KOPT-K1 (cell line): ENCODE data around the gene ZFYVE21.
"Not testable (repeated sequence)": the region's sequence is repeated elsewhere in the genome, so short reads cannot be mapped to it uniquely, and the experiment has no call there.

Experiments
- H3K27ac ChIP-seq: fragments of 200-600 bp; sonication (generic); 2 replicates; pipeline ENCODE4 v1.5.1; 2016; ENCODE audit warnings: antibody characterized with exemption, mild to moderate bottlenecking, low read depth, low read length; ENCODE audit not compliant: poor library complexity, severe bottlenecking
- H3K36me3 ChIP-seq: fragments of 200-600 bp; sonication (generic); 2 replicates; pipeline ENCODE4 v1.5.1; 2017; ENCODE audit warnings: antibody characterized with exemption, mild to moderate bottlenecking, low read length, moderate library complexity; ENCODE audit not compliant: insufficient read depth
- H3K9me3 ChIP-seq: fragments of 200-600 bp; sonication (generic); 2 replicates; pipeline ENCODE4 v1.5.1; 2017; ENCODE audit warnings: antibody characterized with exemption, low read length, mild to moderate bottlenecking; ENCODE audit not compliant: insufficient read depth, poor library complexity, severe bottlenecking

Gene ZFYVE21

DNA sequence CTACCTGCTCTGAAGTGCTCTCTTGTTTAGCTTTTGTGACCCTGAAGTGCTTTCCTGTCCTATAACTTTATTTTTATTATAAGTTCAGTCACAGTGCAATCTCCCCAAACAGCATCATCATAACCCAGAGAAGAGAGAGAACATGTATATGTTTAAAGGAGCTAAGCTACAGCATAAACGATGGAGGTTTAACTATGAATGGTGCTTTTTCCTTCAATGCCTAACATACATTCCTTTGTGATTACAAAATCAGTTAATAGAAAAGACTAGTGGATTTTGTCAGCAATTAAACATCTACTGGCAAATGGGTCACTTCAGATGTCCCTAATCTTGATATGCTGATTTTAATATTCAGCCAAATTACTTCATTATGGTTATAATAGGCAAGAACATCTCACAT is 46.4 kb downstream of the ZFYVE21 start:
- Histone ChIP-seq H3K9me3 (no peaks in the 10 kb centered on the region), H3K36me3 (no peaks in the 10 kb centered on the region), H3K27ac (no peak overlapping the region)

DNA sequence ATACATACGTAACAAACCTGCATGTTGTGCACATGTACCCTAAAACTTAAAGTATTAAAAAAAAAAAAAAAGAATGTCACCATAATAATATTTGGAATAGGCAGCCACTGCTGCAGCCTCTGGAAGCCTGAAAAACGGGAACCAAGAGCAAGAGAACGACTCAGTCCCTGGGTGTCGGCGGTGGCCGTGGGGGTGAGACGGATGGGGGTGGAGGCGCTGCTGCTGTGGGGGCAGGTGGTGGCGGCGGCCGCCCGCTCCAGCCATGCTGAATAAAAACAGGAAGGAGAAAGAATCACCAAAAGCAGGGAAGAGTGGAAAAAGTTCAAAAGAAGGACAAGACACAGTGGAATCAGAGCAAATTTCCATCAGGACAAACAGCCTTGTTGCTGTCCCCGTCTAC is 46.9 kb downstream of the ZFYVE21 start:
- Histone ChIP-seq H3K9me3 (no peaks in the 10 kb centered on the region), H3K36me3 (no peaks in the 10 kb centered on the region), H3K27ac (no peak overlapping the region)

DNA sequence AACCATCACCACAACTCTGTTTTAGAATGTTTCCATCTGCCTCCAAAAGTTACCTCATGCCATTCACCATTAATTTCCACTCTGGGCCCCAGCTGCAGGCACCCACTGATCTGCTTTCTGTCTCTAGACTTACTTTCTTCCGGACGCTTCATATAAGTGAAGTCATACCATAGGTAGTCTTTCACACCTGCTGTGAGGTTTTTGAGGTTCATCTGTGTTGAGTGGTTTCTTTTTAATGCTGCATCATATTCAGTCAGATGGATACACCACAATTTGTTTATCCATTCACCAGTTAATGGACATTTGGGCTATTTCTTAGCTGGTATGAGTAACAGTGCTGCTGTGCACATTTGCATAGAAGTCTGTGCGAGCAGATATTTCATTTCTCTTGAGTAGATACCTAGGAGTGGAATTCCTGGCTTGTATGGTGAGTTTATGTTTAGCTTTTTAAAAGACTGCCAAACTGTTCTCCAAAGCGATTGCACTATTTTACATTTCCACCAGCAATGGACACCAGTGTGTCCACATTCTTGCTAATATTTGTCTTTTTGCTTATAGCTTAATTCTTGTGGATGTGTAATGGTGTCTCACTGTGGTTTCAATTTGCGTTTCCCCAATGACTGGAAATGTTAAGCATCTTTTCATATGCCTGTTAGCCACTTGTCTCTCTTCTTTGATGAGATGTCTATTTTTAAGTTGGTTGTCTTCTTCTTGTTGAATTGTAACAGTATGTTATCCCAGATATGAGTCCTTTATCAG is 48.3 kb downstream of the ZFYVE21 start:
- Histone ChIP-seq H3K9me3 (no peaks in the 10 kb centered on the region), H3K36me3 (no peaks in the 10 kb centered on the region), H3K27ac (no peak overlapping the region)

DNA sequence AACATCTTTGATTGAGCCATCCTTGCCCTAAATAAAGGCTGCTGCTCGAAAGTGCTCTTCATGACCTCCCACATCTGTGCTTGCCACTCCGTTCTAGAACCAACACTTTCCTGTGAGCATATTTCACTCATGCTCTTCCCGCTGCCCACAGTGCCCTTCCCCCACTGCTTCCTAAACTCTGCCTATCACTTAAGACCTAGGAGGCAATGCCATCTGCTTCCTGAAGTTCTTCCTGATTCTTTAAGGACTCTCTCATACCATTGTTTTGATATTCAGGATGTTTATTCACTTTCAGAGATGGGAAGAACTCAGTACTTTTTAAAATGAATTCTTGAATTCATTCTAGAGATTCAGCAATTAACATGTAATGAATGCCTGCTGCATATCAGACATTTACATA is 49.9 kb downstream of the ZFYVE21 start:
- Histone ChIP-seq H3K9me3 (no peaks in the 10 kb centered on the region), H3K36me3 (no peaks in the 10 kb centered on the region), H3K27ac (no peak overlapping the region)

- H3K9me3 ChIP-seq = peaks cover 6% of the 10 kb centered on the region
- H3K27ac ChIP-seq = no peak overlapping the region
- no peaks in the 10 kb centered on the region for H3K36me3 ChIP-seq
Measured at GRCh38 chr14:103767336-103767894, 51.8 kb downstream of the ZFYVE21 start.

DNA sequence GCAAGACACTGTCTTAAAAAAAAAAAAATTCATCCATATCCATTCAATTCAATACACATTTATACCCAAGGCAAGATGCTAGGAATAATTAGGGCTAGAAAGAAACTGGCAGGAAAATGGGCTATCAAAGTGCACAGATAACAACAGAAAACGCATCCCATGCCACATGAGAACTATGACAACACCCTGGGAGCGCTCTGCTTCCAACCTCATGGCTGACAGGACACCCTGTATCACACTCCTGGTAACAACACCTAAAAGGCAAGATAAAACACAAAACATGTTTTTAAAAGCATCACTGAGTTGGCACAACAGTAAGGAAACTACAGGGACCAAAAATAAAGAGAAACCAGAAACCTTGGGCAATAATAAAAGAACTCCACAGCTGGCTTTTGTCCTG is 54.9 kb downstream of the ZFYVE21 start:
- Histone ChIP-seq H3K36me3 (no peaks in the 10 kb centered on the region), H3K27ac (no peak overlapping the region), H3K9me3 (peaks cover 8% of the 10 kb centered on the region)

- Histone ChIP-seq H3K9me3 (peaks cover 8% of the 10 kb centered on the region), H3K36me3 (no peaks in the 10 kb centered on the region)
Measured at GRCh38 chr14:103770902-103771301, 55.3 kb downstream of the ZFYVE21 start.

DNA sequence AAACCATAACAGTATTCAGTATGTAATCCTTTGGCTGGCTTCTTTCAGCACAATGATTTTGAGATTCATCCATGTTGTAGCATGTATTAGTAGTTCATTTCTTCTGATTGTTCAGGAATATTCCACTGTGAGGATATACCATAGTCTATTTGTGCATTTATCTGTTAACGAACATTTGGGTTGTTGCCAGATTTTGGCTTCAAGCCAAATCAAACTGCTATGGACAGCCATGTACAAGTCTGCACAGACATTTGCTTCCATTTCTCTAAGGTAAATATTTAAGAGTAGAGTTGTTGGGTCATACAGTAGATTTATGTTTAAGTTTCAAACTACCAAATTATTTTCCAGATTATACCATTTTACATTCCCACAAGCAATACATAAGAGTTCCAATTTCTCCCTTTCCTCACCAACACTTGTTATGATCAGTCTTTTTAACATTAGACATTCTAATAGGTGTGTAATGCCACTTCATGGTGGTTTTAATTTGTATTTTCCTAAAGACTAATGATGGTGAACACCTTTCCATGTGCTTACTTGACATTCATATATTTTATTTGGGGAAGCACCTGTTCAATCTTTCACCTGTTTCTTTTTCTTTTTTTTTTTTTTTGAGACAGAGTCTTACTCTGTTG is 56.6 kb downstream of the ZFYVE21 start:
- H3K27ac ChIP-seq = no peak overlapping the region
- peaks cover 8% of the 10 kb centered on the region for H3K9me3 ChIP-seq
- H3K36me3 ChIP-seq = no peaks in the 10 kb centered on the region

More at GRCh38 chr14:103770902-103771301, 55.3 kb downstream of the ZFYVE21 start:
- H3K27ac ChIP-seq = no peak overlapping the region

GRCh38 chr14:103773521-103773920 is 57.9 kb downstream of the ZFYVE21 start:
- H3K36me3 ChIP-seq = no peaks in the 10 kb centered on the region
- H3K9me3 ChIP-seq = peaks cover 8% of the 10 kb centered on the region
- H3K27ac ChIP-seq = no peak overlapping the region

DNA sequence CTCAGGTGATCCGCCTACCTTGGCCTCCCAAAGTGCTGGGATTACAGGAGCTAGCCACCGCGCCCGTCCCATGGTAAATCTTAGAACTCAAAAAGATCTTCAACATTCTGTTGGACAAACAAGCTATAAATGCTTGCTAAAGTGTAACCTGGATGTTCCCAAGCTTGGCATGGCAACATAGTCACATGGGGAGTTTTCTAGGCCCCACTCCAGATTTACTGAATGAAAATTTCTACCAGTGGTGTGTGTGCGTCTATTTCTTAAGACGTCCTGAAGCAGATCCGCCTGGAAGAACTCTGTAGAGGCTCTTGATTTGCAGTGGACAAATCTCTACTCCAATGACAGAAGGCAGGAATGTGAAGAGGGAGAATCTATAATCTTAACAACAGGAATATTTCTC is 59.9 kb downstream of the ZFYVE21 start:
- Histone ChIP-seq H3K9me3 (peaks cover 8% of the 10 kb centered on the region), H3K36me3 (no peaks in the 10 kb centered on the region), H3K27ac (no peak overlapping the region)

GRCh38 chr14:103776319-103776718 is 60.7 kb downstream of the ZFYVE21 start:
- not testable (repeated sequence) for H3K9me3 ChIP-seq, H3K27ac ChIP-seq, H3K36me3 ChIP-seq

DNA sequence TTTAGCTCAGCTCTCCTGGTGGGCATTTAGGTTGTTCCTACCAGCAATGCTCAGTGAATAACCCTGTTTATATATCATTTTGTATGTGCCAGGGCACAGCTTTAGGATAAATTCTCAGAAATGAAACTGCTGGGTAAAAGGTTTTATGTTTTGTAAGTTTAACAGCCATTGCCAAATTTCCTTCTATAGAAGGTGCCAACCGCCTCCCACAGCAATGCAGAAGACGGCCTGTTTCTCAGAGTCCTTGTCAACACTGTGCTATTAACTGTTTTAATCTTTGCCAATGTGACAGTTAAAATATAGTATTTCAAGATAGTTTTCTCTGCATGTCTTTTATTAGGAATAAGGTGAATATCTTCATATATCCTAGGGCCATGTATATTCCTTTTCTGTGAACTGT is 66.8 kb downstream of the ZFYVE21 start:
- Histone ChIP-seq H3K9me3 (no peaks in the 10 kb centered on the region), H3K36me3 (no peaks in the 10 kb centered on the region), H3K27ac (no peak overlapping the region)
